ENCODE data around the gene CNTNAP5.

DNA sequence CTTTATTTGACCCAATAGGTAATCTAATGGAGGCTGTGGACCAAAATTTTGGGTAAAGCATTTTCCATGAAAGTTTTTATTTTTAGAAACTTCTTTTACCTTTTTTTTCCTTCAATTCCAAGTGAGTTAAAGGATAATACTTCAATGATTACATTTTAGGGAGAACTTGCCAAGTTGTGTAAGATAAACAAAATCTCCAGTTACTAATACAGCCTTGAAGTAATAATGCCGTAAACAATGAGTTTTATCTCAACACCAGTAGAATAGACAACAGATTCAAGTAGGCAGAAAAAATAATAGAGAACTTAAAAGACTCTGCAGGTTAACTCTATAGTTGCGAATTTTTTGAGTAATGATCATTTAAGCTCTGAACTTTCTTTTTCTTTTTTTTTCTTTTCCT is 807.4 kb downstream of the CNTNAP5 start:
- TF ChIP-seq, protein P1, sequence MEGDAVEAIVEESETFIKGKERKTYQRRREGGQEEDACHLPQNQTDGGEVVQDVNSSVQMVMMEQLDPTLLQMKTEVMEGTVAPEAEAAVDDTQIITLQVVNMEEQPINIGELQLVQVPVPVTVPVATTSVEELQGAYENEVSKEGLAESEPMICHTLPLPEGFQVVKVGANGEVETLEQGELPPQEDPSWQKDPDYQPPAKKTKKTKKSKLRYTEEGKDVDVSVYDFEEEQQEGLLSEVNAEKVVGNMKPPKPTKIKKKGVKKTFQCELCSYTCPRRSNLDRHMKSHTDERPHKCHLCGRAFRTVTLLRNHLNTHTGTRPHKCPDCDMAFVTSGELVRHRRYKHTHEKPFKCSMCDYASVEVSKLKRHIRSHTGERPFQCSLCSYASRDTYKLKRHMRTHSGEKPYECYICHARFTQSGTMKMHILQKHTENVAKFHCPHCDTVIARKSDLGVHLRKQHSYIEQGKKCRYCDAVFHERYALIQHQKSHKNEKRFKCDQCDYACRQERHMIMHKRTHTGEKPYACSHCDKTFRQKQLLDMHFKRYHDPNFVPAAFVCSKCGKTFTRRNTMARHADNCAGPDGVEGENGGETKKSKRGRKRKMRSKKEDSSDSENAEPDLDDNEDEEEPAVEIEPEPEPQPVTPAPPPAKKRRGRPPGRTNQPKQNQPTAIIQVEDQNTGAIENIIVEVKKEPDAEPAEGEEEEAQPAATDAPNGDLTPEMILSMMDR (IDR thresholded peaks at IDR 0.05 in 4 of 5, conservative IDR thresholded peaks at IDR 0.05 in 1 of 5) = no peak
- TF ChIP-seq POLR2A (IDR thresholded peaks at IDR 0.05) = no peak

All from gastrocnemius medialis (tissue), 4 donors.